Endodermal cell (in vitro differentiated cells): Measurements from ENCODE around the gene NDUFAF8. TPM values are rescaled to one million over a fixed set of nuclear protein-coding genes. Genes with fewer than 3 reads are reported as not detected.
A peak's percentile ranks its signal among the peaks of the same experiment; 100 is the strongest.

Experiments used
- DNase-seq: peaks from one replicate; pipeline ENCODE4 v3.0.0-alpha.2; 2017
- H3K27ac ChIP-seq: 2 replicates; pipeline ENCODE4 v1.5.1; 2013; ENCODE audit warnings: mild to moderate bottlenecking, low read depth, low read length, moderate library complexity
- H3K27me3 ChIP-seq: 2 replicates; pipeline ENCODE4 v1.6.1; 2013; ENCODE audit warnings: mild to moderate bottlenecking, low read length, moderate library complexity; ENCODE audit not compliant: insufficient read depth, control insufficient read depth, poor library complexity, severe bottlenecking
- H3K36me3 ChIP-seq: 2 replicates; pipeline ENCODE4 v1.7.0; 2013; ENCODE audit warnings: mild to moderate bottlenecking, low read length, moderate library complexity; ENCODE audit not compliant: control insufficient read depth, insufficient read depth
- H3K4me1 ChIP-seq: one replicate; pipeline ENCODE4 v1.7.0; 2013; ENCODE audit warnings: low read length; ENCODE audit not compliant: control insufficient read depth, insufficient read depth
- H3K4me3 ChIP-seq: 2 replicates; pipeline ENCODE4 v1.5.1; 2013; ENCODE audit warnings: mild to moderate bottlenecking, low read length, moderate library complexity
- H3K9ac ChIP-seq: 2 replicates; pipeline ENCODE4 v1.6.1; 2013; ENCODE audit warnings: mild to moderate bottlenecking, low read length, moderate library complexity; ENCODE audit not compliant: poor library complexity, severe bottlenecking; ENCODE audit errors: extremely low read depth
- H3K9me3 ChIP-seq: 2 replicates; pipeline ENCODE4 v1.6.1; 2013; ENCODE audit warnings: mild to moderate bottlenecking, low read length, moderate library complexity; ENCODE audit not compliant: control insufficient read depth
- H3K27ac Mint-ChIP-seq: 2 replicates; pipeline ENCODE4 v1.8.0; 2020; ENCODE audit warnings: mixed read lengths
- H3K27me3 Mint-ChIP-seq: 2 replicates; pipeline ENCODE4 v1.8.0; 2021; ENCODE audit warnings: mild to moderate bottlenecking, mixed read lengths; ENCODE audit not compliant: insufficient read depth
- H3K36me3 Mint-ChIP-seq: 2 replicates; pipeline ENCODE4 v1.8.0; 2020; ENCODE audit warnings: low read depth, mixed read lengths
- H3K4me1 Mint-ChIP-seq: 2 replicates; pipeline ENCODE4 v1.8.0; 2020; ENCODE audit warnings: mixed read lengths
- H3K4me3 Mint-ChIP-seq: 2 replicates; pipeline ENCODE4 v1.8.0; 2020; ENCODE audit warnings: mild to moderate bottlenecking, moderate library complexity, mixed read lengths
- H3K9me3 Mint-ChIP-seq: 2 replicates; pipeline ENCODE4 v1.8.0; 2020; ENCODE audit warnings: mild to moderate bottlenecking, mixed read lengths
- CTCF ChIP-seq: fragments of 200-600 bp; sonication (generic); conservative IDR thresholded peaks from 2 replicates; pipeline ENCODE4 v1.5.0; 2021; ENCODE audit warnings: antibody characterized with exemption, mild to moderate bottlenecking
- WGBS, 2 experiments: methylation state at CpG; one replicate each; pipeline versions ENCODE4 v1.1.5 to v1.1.7; 2013; ENCODE audit warnings: missing lambda C conversion rate in 2 of 2, mixed read lengths in 1 of 2; ENCODE audit not compliant: insufficient coverage in 1 of 2, insufficient read length in 1 of 2; 5-methylcytosine and 5-hydroxymethylcytosine counted together
- total RNA-seq, 2 donors: library from RNA; stranded (reverse); fragmentation: NEBNext Ultra II Directional in 1 of 2; extraction: Animal tissue kit (Norgen Biotek cat#: 25700) in 1 of 2; gene quantifications; 2 replicates in 1 of 2; 3 replicates in 1 of 2; pipeline ENCODE4 v1.2.1, GENCODE V29; 2021

Gene NDUFAF8
- total RNA-seq, 2 donors from 2014 or later: 42.7 to 48.7 TPM

- no peak overlapping the region for H3K27ac Mint-ChIP-seq
- Histone ChIP-seq H3K36me3 (no peaks in the 10 kb centered on the region), H3K27me3 (peaks cover 9% of the 10 kb centered on the region), H3K9me3 (no peaks in the 10 kb centered on the region), H3K4me1 (peaks cover 9% of the 10 kb centered on the region), H3K4me3 (peak overlapping the region; percentile 85), H3K9ac (peak overlapping the region; percentile 44), H3K27ac (no peak overlapping the region)
- peaks cover 10% of the 10 kb centered on the region for H3K36me3 Mint-ChIP-seq
- DNase-seq: peak; percentile 70
- no peak for TF ChIP-seq CTCF
- peaks cover 17% of the 10 kb centered on the region for H3K27me3 Mint-ChIP-seq
- no peaks in the 10 kb centered on the region for H3K9me3 Mint-ChIP-seq
- WGBS, 2 experiments: 30 to 58% methylated on average over 10 to 23 of the region's 24 CpGs
- peaks cover 16% of the 10 kb centered on the region for H3K4me1 Mint-ChIP-seq
- peak overlapping the region; percentile 66 for H3K4me3 Mint-ChIP-seq
Observed at GRCh38 chr17:81221842-81222619, 17.1 kb upstream of the NDUFAF8 start.

- H3K9me3 ChIP-seq: no peaks in the 10 kb centered on the region
- DNase-seq: no peak
- Mint-ChIP-seq H3K27ac (no peak overlapping the region), H3K27me3 (peaks cover 17% of the 10 kb centered on the region), H3K36me3 (peaks cover 6% of the 10 kb centered on the region), H3K9me3 (no peaks in the 10 kb centered on the region), H3K4me1 (peaks cover 16% of the 10 kb centered on the region), H3K4me3 (peak overlapping the region; percentile 66)
- peaks cover 9% of the 10 kb centered on the region for H3K4me1 ChIP-seq
- H3K36me3 ChIP-seq: no peaks in the 10 kb centered on the region
- peak overlapping the region; percentile 85 for H3K4me3 ChIP-seq
- no peak overlapping the region for H3K27ac ChIP-seq
- peaks cover 9% of the 10 kb centered on the region for H3K27me3 ChIP-seq
- peak overlapping the region; percentile 44 for H3K9ac ChIP-seq
- WGBS, 2 experiments: 0 to 2% methylated on average over 11 to 30 of the region's 30 CpGs
- TF ChIP-seq CTCF: no peak
Observed at GRCh38 chr17:81222620-81222905, 16.6 kb upstream of the NDUFAF8 start.

GRCh38 chr17:81222906-81223761 is 16.0 kb upstream of the NDUFAF8 start, which contains the start of gene CEP131:
CEP131 (minus strand) TSS chr17:81222965; CDS start chr17:81220056, 2,909 bp downstream.
- peaks cover 9% of the 10 kb centered on the region for H3K4me1 ChIP-seq
- H3K4me3 Mint-ChIP-seq: peak within 1 kb of the TSS; percentile 66
- no peak within 1 kb of the TSS for H3K27ac ChIP-seq
- peaks cover 16% of the 10 kb centered on the region for H3K4me1 Mint-ChIP-seq
- H3K36me3 ChIP-seq: no peaks in the 10 kb centered on the region
- H3K9me3 ChIP-seq: no peaks in the 10 kb centered on the region
- peaks cover 17% of the 10 kb centered on the region for H3K27me3 Mint-ChIP-seq
- TF ChIP-seq CTCF: no peak
- no peaks in the 10 kb centered on the region for H3K9me3 Mint-ChIP-seq
- H3K27ac Mint-ChIP-seq: peak within 1 kb of the TSS; percentile 62
- DNase-seq: peak; percentile 100
- peaks cover 5% of the 10 kb centered on the region for H3K36me3 Mint-ChIP-seq
- peaks cover 9% of the 10 kb centered on the region for H3K27me3 ChIP-seq
- peak within 1 kb of the TSS; percentile 85 for H3K4me3 ChIP-seq
- peak within 1 kb of the TSS; percentile 49 for H3K9ac ChIP-seq
- WGBS, 2 experiments: 2 to 3% methylated on average over 44 to 79 of the region's 79 CpGs
